Measurements from ENCODE around the gene GRM4.

GRM4 gene

GRCh38 chr6:34085453-34086170 lies 60.3 kb downstream of the GRM4 start:
- no peaks in the 10 kb centered on the region for H3K27me3 ChIP-seq (replicated peaks; ENCODE audit: control insufficient read depth, insufficient read depth, low read length, poor library complexity, severe bottlenecking)
- H3K9me3 ChIP-seq (ENCODE audit: control insufficient read depth, low read length): no peaks in the 10 kb centered on the region
- no peak overlapping the region for H3K27ac ChIP-seq (ENCODE audit: insufficient read depth, low read length, poor library complexity, severe bottlenecking)
- no peaks in the 10 kb centered on the region for H3K4me1 ChIP-seq (ENCODE audit: control insufficient read depth, insufficient read depth, low read length, poor library complexity, severe bottlenecking)
- H3K4me3 ChIP-seq (ENCODE audit: insufficient read depth, low read depth, low read length, poor library complexity, severe bottlenecking): no peak overlapping the region
- DNase-seq: no peak
- H3K36me3 ChIP-seq (ENCODE audit: control insufficient read depth, insufficient read depth, low read length): no peaks in the 10 kb centered on the region

DNA sequence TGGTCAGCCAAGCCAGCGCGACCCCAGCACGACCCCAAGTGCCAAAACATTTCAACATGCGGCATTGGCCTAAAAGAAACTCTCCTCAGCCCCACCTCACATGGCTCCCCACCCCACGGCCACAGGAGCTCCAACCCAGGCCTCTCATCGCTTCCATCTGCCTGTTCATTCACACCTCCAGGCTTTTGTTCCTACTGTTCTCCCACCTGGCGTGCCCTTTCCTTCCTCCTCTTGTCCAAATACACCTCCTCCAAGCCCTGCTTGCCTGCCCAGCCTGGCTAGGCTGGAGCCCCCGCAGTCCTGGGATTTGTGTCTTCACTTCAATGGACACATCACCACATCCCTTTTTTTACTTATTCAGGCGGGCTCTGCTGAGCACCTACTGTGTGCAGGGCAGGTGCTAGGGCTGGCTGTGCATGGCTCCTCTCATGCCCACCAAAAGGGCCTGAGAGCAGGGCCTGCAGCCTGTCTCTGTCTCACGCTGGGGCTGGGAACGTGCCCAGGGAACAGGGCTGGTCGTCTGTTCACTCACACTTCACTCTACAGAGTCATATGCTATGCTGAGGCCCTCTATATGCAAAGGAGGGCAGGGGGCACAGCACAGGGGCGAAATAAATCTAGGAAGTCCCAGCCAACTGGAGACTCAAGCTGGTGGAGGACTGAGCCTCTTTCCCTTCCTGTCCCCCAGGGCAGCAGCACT lies 61.1 kb downstream of the GRM4 start:
- no peaks in the 10 kb centered on the region for H3K9me3 ChIP-seq (ENCODE audit: control insufficient read depth, low read length)
- no peaks in the 10 kb centered on the region for H3K27me3 ChIP-seq (replicated peaks; ENCODE audit: control insufficient read depth, insufficient read depth, low read length, poor library complexity, severe bottlenecking)
- H3K4me1 ChIP-seq (ENCODE audit: control insufficient read depth, insufficient read depth, low read length, poor library complexity, severe bottlenecking): no peaks in the 10 kb centered on the region
- no peaks in the 10 kb centered on the region for H3K36me3 ChIP-seq (ENCODE audit: control insufficient read depth, insufficient read depth, low read length)
- no peak overlapping the region for H3K27ac ChIP-seq (ENCODE audit: insufficient read depth, low read length, poor library complexity, severe bottlenecking)
- H3K4me3 ChIP-seq (ENCODE audit: insufficient read depth, low read depth, low read length, poor library complexity, severe bottlenecking): no peak overlapping the region
- no peak for DNase-seq

GRCh38 chr6:34082864-34083626 lies 62.8 kb downstream of the GRM4 start:
- Histone ChIP-seq H3K27me3 (replicated peaks; ENCODE audit: control insufficient read depth, insufficient read depth, low read length, poor library complexity, severe bottlenecking) (no peaks in the 10 kb centered on the region), H3K9me3 (ENCODE audit: control insufficient read depth, low read length) (no peaks in the 10 kb centered on the region), H3K27ac (ENCODE audit: insufficient read depth, low read length, poor library complexity, severe bottlenecking) (no peak overlapping the region), H3K36me3 (ENCODE audit: control insufficient read depth, insufficient read depth, low read length) (no peaks in the 10 kb centered on the region), H3K4me3 (ENCODE audit: insufficient read depth, low read depth, low read length, poor library complexity, severe bottlenecking) (no peak overlapping the region), H3K4me1 (ENCODE audit: control insufficient read depth, insufficient read depth, low read length, poor library complexity, severe bottlenecking) (no peaks in the 10 kb centered on the region)
- DNase-seq: no peak

DNA sequence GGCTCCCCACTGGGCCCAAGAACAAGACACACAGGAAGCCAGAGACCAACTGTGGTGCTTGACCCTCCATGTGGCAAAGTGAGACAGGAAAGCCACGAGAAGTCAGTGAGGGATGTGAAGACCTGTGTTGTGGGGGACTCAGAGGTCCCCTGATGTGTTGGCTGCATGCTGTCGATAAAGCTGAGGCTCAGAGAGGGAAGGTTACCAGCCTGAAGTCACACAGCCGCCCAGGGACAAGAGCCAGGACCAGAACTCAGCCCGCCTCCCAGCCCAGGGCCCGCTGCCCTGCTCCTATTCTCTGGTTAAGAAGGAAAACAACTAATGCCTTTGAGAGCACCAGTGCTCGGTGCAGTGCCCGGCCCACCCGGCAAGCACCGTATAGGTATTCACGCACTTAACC lies 63.5 kb downstream of the GRM4 start:
- no peak for DNase-seq
- H3K4me3 ChIP-seq (ENCODE audit: insufficient read depth, low read depth, low read length, poor library complexity, severe bottlenecking): no peak overlapping the region
- H3K27me3 ChIP-seq (replicated peaks; ENCODE audit: control insufficient read depth, insufficient read depth, low read length, poor library complexity, severe bottlenecking): no peaks in the 10 kb centered on the region
- H3K9me3 ChIP-seq (ENCODE audit: control insufficient read depth, low read length): no peaks in the 10 kb centered on the region
- no peak overlapping the region for H3K27ac ChIP-seq (ENCODE audit: insufficient read depth, low read length, poor library complexity, severe bottlenecking)
- no peaks in the 10 kb centered on the region for H3K4me1 ChIP-seq (ENCODE audit: control insufficient read depth, insufficient read depth, low read length, poor library complexity, severe bottlenecking)
- H3K36me3 ChIP-seq (ENCODE audit: control insufficient read depth, insufficient read depth, low read length): no peaks in the 10 kb centered on the region

GRCh38 chr6:34080357-34080756 lies 65.5 kb downstream of the GRM4 start:
- no peaks in the 10 kb centered on the region for H3K9me3 ChIP-seq (ENCODE audit: control insufficient read depth, low read length)
- H3K36me3 ChIP-seq (ENCODE audit: control insufficient read depth, insufficient read depth, low read length): no peaks in the 10 kb centered on the region
- H3K27me3 ChIP-seq (replicated peaks; ENCODE audit: control insufficient read depth, insufficient read depth, low read length, poor library complexity, severe bottlenecking): no peaks in the 10 kb centered on the region
- H3K4me1 ChIP-seq (ENCODE audit: control insufficient read depth, insufficient read depth, low read length, poor library complexity, severe bottlenecking): no peaks in the 10 kb centered on the region
- no peak for DNase-seq
- no peak overlapping the region for H3K4me3 ChIP-seq (ENCODE audit: insufficient read depth, low read depth, low read length, poor library complexity, severe bottlenecking)
- H3K27ac ChIP-seq (ENCODE audit: insufficient read depth, low read length, poor library complexity, severe bottlenecking): no peak overlapping the region

DNA sequence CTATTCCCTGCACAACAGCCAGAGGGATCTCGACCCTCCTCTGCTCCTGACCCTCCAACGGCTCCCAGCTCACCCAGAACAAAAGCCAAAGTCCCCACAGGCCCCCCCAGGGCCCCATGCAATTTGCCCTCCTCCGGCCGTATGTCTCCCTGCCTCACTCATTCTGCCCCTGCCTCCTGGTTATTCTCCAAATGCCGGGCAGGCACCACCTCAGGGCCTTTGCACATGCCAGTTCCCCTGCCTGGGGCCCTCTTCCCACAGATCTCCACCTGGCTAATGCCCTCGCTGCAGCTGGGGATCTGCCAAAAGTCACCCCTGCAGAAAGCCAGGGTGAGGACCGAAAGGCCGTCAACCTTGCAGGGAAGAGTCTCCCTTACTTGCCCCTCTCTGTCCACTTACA lies 66.0 kb downstream of the GRM4 start:
- DNase-seq: no peak
- H3K27me3 ChIP-seq (replicated peaks; ENCODE audit: control insufficient read depth, insufficient read depth, low read length, poor library complexity, severe bottlenecking): no peaks in the 10 kb centered on the region
- H3K27ac ChIP-seq (ENCODE audit: insufficient read depth, low read length, poor library complexity, severe bottlenecking): no peak overlapping the region
- no peaks in the 10 kb centered on the region for H3K4me1 ChIP-seq (ENCODE audit: control insufficient read depth, insufficient read depth, low read length, poor library complexity, severe bottlenecking)
- H3K4me3 ChIP-seq (ENCODE audit: insufficient read depth, low read depth, low read length, poor library complexity, severe bottlenecking): no peak overlapping the region
- H3K9me3 ChIP-seq (ENCODE audit: control insufficient read depth, low read length): no peaks in the 10 kb centered on the region
- no peaks in the 10 kb centered on the region for H3K36me3 ChIP-seq (ENCODE audit: control insufficient read depth, insufficient read depth, low read length)

GRCh38 chr6:34075906-34076305 lies 70.0 kb downstream of the GRM4 start:
- H3K9me3 ChIP-seq (ENCODE audit: control insufficient read depth, low read length): no peaks in the 10 kb centered on the region
- H3K36me3 ChIP-seq (ENCODE audit: control insufficient read depth, insufficient read depth, low read length): no peaks in the 10 kb centered on the region
- H3K27me3 ChIP-seq (replicated peaks; ENCODE audit: control insufficient read depth, insufficient read depth, low read length, poor library complexity, severe bottlenecking): no peaks in the 10 kb centered on the region
- H3K27ac ChIP-seq (ENCODE audit: insufficient read depth, low read length, poor library complexity, severe bottlenecking): no peak overlapping the region
- no peak overlapping the region for H3K4me3 ChIP-seq (ENCODE audit: insufficient read depth, low read depth, low read length, poor library complexity, severe bottlenecking)
- DNase-seq: no peak
- no peaks in the 10 kb centered on the region for H3K4me1 ChIP-seq (ENCODE audit: control insufficient read depth, insufficient read depth, low read length, poor library complexity, severe bottlenecking)

DNA sequence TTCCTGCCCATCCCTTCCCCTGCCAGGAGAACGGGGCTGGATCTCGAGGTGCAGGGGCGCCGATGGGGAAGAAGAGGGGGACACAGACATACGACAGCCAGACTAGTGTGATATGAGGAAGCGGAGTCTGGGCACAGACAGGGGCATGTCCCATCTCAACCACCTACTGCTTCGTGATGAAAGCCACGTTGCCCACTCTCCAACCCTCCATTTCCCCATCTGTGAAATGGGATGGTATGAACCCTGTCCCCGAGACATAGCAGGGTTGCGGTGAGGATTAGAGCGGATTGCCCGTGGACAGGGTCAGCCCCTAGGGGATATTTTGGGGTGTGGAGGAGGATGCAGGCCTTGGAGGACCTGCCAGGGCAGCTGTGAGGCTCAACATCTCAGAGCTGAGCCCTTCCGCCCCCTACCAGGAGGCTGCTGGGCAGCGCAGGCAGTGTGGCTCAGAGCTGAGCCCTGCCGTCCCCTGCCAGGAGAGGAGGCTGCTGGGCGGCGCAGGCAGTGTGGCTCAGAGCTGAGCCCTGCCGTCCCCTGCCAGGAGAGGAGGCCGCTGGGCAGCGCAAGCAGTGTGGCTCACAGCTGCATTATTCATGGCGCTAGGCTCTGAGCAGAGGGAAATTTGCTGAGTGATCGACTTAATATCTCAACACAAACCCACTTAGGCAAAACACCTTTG lies 71.7 kb downstream of the GRM4 start:
- no peak for DNase-seq
- H3K4me3 ChIP-seq (ENCODE audit: insufficient read depth, low read depth, low read length, poor library complexity, severe bottlenecking): no peak overlapping the region
- H3K36me3 ChIP-seq (ENCODE audit: control insufficient read depth, insufficient read depth, low read length): no peaks in the 10 kb centered on the region
- H3K4me1 ChIP-seq (ENCODE audit: control insufficient read depth, insufficient read depth, low read length, poor library complexity, severe bottlenecking): no peaks in the 10 kb centered on the region
- no peak overlapping the region for H3K27ac ChIP-seq (ENCODE audit: insufficient read depth, low read length, poor library complexity, severe bottlenecking)
- no peaks in the 10 kb centered on the region for H3K9me3 ChIP-seq (ENCODE audit: control insufficient read depth, low read length)
- H3K27me3 ChIP-seq (replicated peaks; ENCODE audit: control insufficient read depth, insufficient read depth, low read length, poor library complexity, severe bottlenecking): no peaks in the 10 kb centered on the region

GRCh38 chr6:34073540-34073939 lies 72.3 kb downstream of the GRM4 start:
- H3K4me1 ChIP-seq (ENCODE audit: control insufficient read depth, insufficient read depth, low read length, poor library complexity, severe bottlenecking): no peaks in the 10 kb centered on the region
- H3K9me3 ChIP-seq (ENCODE audit: control insufficient read depth, low read length): no peaks in the 10 kb centered on the region
- no peak overlapping the region for H3K27ac ChIP-seq (ENCODE audit: insufficient read depth, low read length, poor library complexity, severe bottlenecking)
- no peak overlapping the region for H3K4me3 ChIP-seq (ENCODE audit: insufficient read depth, low read depth, low read length, poor library complexity, severe bottlenecking)
- H3K27me3 ChIP-seq (replicated peaks; ENCODE audit: control insufficient read depth, insufficient read depth, low read length, poor library complexity, severe bottlenecking): no peaks in the 10 kb centered on the region
- no peak for DNase-seq
- no peaks in the 10 kb centered on the region for H3K36me3 ChIP-seq (ENCODE audit: control insufficient read depth, insufficient read depth, low read length)
